RKO (cell line): Measurements from ENCODE around the gene ECPAS.
"Not testable (repeated sequence)": the region's sequence is repeated elsewhere in the genome, so short reads cannot be mapped to it uniquely, and the experiment has no call there.

Experiments
- DNase-seq: peaks from one replicate; pipeline ENCODE4 v3.0.0-alpha.2; 2016; ENCODE audit warnings: low spot score

ECPAS gene

GRCh38 chr9:111483858-111484571, at the start of gene ECPAS:
Gene ECPAS, minus strand, starts transcription at chr9:111484383. Its CDS starts 11,465 bp downstream, at chr9:111472918.
- DNase-seq, result peak; percentile 91

- DNase-seq, result peak; percentile 28
Measured at GRCh38 chr9:111533099-111533790, 49.1 kb upstream of the ECPAS start.

- DNase-seq, result no peak
Measured at GRCh38 chr9:111531716-111532115, 47.5 kb upstream of the ECPAS start.

GRCh38 chr9:111529787-111530186, 45.6 kb upstream of the ECPAS start:
- DNase-seq, result no peak

GRCh38 chr9:111527347-111527746, 43.2 kb upstream of the ECPAS start:
- DNase-seq, result peak; percentile 49

- DNase-seq, result peak; percentile 79
Measured at GRCh38 chr9:111525056-111525977, 41.1 kb upstream of the ECPAS start, which contains the start of gene ZNF483. Gene ZNF483, plus strand, starts transcription at chr9:111525179. Its CDS starts 2,217 bp downstream, at chr9:111527396.

GRCh38 chr9:111524731-111525055, 40.5 kb upstream of the ECPAS start:
- DNase-seq, result no peak

- DNase-seq, result peak; percentile 69
Measured at GRCh38 chr9:111516061-111516465, 31.9 kb upstream of the ECPAS start.

GRCh38 chr9:111514967-111515366, 30.8 kb upstream of the ECPAS start:
- no peak for DNase-seq

DNA sequence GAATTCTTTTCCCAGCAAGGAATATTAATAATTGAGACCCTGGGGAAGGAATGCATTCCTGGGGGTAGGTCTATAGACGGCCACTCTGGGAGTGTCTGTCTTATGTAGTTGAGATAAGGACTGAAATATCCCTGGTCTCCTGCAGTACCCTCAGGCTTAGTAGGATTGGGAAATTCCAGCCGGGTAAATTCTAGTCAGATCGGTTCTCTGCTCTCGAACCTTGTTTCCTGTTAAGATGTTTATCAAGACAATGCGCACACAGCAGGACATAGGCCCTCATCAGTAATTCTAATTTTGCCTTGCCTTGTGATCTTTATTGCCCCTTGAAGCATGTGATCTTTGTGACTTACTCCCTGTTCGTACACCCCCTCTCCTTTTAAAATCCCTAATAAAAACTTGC, 27.4 kb upstream of the ECPAS start:
- DNase-seq, result not testable (repeated sequence)

DNA sequence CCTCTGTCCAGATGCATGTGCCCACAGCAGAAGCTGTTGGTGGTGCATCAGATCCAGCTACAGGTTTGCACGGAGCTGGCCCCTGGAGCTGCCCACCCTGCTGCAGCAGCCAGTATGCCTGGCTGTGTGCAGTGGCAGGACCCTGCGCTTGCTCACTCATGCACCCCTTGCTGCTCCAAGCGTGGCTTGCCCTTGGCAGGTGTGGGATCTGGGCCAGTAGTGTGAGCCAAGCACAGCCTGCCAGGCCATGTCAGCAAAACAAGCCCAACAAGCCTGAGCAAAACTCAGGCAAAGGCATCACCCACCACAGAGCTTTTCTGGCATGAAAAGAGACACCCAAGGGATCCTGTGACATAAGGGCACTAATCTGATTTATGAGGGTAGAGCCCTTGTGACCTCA, 18.3 kb upstream of the ECPAS start:
- no peak for DNase-seq

GRCh38 chr9:111501648-111502047, 17.5 kb upstream of the ECPAS start:
- no peak for DNase-seq

GRCh38 chr9:111501005-111501562, 16.9 kb upstream of the ECPAS start:
- DNase-seq, result no peak

- not testable (repeated sequence) for DNase-seq
Measured at GRCh38 chr9:111497196-111497595, 13.0 kb upstream of the ECPAS start.

DNA sequence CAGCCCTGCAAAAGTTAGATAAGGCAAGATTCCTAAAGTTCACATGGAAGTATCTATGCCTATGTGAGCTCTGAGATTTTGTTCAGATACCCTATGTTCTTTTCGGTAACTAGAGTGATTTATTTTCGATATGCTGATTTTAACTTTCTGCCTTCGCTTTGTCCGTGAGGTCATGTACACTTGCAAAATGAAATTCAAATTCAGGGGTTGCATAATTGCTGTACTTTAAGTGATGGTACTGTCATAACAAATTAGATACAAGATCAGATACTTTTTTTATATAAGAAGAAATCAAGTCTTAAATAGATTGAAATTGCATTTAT, 350 bp upstream of the ECPAS start:
- no peak for DNase-seq

DNA sequence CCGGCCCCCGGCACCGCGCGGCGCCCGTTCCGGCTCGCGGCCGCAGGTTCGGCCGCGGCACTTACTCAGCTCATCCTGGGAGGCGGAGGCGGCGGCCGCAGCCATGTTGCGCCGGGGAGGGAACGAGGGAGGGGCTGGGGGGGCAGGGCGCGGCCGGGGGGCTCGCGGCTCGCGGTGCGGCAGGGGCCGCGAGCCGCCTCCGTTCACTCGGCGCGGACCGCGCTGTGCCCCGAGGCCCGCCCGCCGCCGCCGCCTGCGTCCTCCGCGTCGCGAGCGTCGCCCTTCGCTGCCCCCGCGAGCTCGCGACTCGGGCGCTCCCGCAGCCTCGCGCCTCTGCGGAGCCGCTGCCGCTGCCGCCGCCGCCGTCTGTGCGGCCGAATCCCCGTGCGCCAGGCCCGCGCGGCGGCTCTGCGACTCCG, 735 bp downstream of the ECPAS start:
- DNase-seq, result peak; percentile 60

DNA sequence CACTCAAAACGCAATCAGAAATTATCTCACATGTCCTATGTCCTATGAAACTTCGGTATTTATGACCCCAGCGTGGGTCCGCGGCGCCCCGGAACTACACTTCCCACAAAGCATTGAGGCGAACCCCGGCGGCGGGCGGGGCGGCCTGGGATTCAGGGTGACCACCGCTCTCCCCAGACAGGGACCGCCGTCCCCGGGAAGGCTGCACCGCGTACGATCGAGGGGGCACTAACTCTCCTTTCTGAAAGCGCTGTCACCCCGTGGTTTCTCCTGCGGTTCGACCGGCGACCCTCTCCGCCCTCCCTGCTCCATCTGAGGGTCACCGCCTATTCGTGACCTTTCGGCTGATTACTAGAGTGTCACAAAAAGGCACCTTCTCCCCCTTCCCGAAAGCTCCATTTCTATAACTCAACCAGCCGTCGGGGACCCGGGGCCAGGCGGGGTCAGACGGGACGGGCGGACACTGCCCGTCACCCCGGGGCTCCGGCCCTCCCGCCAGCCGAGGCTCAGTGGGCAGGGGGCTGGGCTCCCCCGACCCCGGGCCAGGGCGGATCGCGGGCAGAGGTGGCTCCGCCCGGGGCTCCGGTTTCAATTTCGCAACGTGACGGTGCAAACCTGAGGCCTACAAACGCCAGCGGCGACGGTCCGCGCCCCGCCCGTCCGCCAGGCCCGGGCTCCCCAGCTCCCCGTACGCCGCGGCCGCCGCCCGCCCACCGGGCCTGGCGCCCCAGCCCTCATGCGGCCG, 1.3 kb downstream of the ECPAS start:
- DNase-seq, result peak; percentile 85

GRCh38 chr9:111481885-111482636, 2.1 kb downstream of the ECPAS start:
- peak; percentile 19 for DNase-seq

- DNase-seq, result no peak
Measured at GRCh38 chr9:111477677-111478076, 6.5 kb downstream of the ECPAS start.

DNA sequence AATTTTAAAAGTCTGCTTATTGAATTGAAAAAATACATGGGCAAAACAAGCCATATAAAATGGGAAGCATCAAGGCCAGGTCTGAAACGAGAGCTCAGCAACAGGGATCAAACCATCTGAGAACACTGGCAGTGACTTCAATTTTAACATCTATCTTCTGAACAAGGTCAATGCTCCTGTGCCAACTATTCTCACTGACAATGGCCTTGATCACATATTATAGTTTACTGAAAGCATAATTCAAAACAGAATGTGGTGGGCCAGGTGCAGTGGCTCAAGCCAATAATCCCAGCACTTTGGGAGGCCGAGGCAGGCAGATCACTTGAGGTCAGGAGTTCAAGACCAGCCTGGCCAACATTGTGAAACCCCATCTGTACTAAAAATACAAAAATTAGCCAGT, 9.0 kb downstream of the ECPAS start:
- no peak for DNase-seq

- DNase-seq, result no peak
Measured at GRCh38 chr9:111474385-111474784, 9.8 kb downstream of the ECPAS start.
